Muscle layer of duodenum (tissue), 2 donors: ENCODE results near the gene CCDC32.

ENCODE experiments used
- H3K27ac ChIP-seq: one replicate; pipeline ENCODE4 v1.7.0; 2013; ENCODE audit warnings: mild to moderate bottlenecking, low read length
- H3K27me3 ChIP-seq: one replicate; pipeline ENCODE4 v1.7.0; 2013; ENCODE audit warnings: low read depth, mild to moderate bottlenecking, control low read depth, low read length
- H3K36me3 ChIP-seq, 2 donors: one replicate each; pipeline ENCODE4 v1.7.0; 2013; ENCODE audit warnings: low read length in 2 of 2, control low read depth in 1 of 2, mild to moderate bottlenecking in 1 of 2; ENCODE audit not compliant: insufficient read depth in 2 of 2, control insufficient read depth in 1 of 2
- H3K4me1 ChIP-seq, 2 donors: one replicate each; pipeline ENCODE4 v1.7.0; 2013; ENCODE audit warnings: low read length in 2 of 2, mild to moderate bottlenecking in 2 of 2, control low read depth in 1 of 2, moderate library complexity in 1 of 2; ENCODE audit not compliant: insufficient read depth in 2 of 2, control insufficient read depth in 1 of 2
- H3K4me3 ChIP-seq, 2 donors: one replicate each; pipeline ENCODE4 v1.7.0; 2013; ENCODE audit warnings: low read length in 2 of 2, low read depth in 1 of 2, mild to moderate bottlenecking in 1 of 2
- H3K9me3 ChIP-seq, 2 donors: one replicate each; pipeline ENCODE4 v1.7.0; 2013; ENCODE audit warnings: low read length in 2 of 2, control low read depth in 1 of 2, mild to moderate bottlenecking in 1 of 2; ENCODE audit not compliant: control insufficient read depth in 1 of 2
- donor health status: healthy.

Gene CCDC32

GRCh38 chr15:40543631-40544294 is 21.1 kb downstream of the CCDC32 start:
- Histone ChIP-seq H3K27me3 (no peaks in the 10 kb centered on the region), H3K4me3 (no peak overlapping the region), H3K9me3 (no peaks in the 10 kb centered on the region), H3K4me1 (no peaks in the 10 kb centered on the region), H3K27ac (no peak overlapping the region), H3K36me3 (peaks cover 3 to 16% of the 10 kb centered on the region in 2 donors)

DNA sequence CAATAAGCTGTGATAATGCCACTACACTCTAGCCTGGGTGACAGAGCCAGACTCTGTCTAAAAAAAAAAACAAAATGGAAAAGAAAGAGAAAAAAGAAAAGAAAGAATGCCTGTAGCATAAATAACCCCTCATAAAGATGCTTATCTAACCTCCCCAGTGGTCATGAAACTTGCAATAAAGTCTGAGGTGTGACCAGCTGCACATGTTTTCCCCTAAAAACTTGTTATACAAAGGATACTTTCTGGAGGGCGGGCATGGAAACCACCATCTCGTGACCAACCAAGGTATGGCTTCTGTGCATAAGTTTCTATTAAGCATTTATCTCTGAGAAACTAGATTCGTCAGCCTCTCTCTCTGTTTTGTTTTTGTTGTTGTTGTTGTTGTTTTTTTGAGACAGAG is 21.8 kb downstream of the CCDC32 start:
- Histone ChIP-seq H3K27ac (no peak overlapping the region), H3K27me3 (no peaks in the 10 kb centered on the region), H3K9me3 (no peaks in the 10 kb centered on the region), H3K4me3 (no peak overlapping the region), H3K4me1 (no peaks in the 10 kb centered on the region), H3K36me3 (peaks cover 0 to 16% of the 10 kb centered on the region in 2 donors)

- Histone ChIP-seq H3K9me3 (no peaks in the 10 kb centered on the region), H3K4me3 (no peak overlapping the region), H3K27me3 (no peaks in the 10 kb centered on the region), H3K4me1 (no peaks in the 10 kb centered on the region), H3K36me3 (peaks cover 0 to 9% of the 10 kb centered on the region in 2 donors), H3K27ac (no peak overlapping the region)
Measured at GRCh38 chr15:40538976-40539375, 25.9 kb downstream of the CCDC32 start.

- Histone ChIP-seq H3K4me3 (no peak overlapping the region), H3K4me1 (no peaks in the 10 kb centered on the region), H3K27me3 (no peaks in the 10 kb centered on the region), H3K9me3 (no peaks in the 10 kb centered on the region), H3K27ac (no peak overlapping the region), H3K36me3 (peaks cover 0 to 9% of the 10 kb centered on the region in 2 donors)
Measured at GRCh38 chr15:40536501-40536900, 28.3 kb downstream of the CCDC32 start.

DNA sequence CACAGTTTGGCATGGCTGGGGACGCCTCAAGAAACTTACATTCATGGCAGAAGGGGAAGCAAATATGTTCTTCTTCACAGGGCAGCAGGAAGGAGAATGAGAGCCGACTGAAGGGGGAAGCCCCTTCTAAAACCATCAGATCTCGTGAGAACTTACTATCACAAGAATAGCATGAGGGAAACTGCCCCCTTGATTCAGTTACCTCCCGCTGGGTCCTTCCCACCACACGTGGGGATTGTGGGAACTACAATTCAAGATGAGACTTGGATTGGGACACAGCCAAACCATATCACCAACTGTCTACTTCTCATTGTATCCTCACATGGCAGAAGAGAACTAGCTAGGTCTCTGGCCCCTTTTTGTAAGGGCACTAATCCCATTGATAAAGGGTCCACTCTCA is 30.5 kb downstream of the CCDC32 start:
- H3K27me3 ChIP-seq, result no peaks in the 10 kb centered on the region

DNA sequence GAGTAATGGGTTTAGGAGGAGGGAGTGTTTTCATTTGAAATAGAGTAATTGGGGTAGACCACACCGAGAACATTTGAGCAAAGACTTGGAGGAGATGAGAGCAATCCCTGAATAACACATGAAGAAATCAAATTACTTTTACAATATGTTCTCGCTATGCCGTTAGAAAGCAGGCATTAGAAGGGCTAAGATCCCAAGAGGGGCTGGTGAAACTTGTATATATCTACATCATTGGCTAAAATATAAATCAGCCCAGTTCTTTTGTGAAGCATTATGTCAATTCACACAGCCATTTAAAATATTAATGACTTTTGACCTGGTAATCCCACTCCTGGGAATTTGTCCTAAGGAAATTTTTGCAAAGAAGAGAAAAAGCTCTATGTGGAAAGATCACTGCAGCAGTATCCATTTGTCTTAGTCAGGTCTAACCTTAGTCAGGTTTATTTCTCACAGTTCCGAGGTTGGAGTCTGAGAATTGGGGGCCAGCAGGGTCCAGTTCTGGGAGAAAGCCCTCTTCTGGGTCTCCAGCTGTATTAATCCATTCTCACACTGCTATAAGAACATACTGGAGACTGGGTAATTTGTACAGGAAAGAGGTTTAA is 31.0 kb downstream of the CCDC32 start:
- Histone ChIP-seq H3K27ac (no peak overlapping the region), H3K4me1 (no peaks in the 10 kb centered on the region), H3K27me3 (no peaks in the 10 kb centered on the region), H3K4me3 (no peak overlapping the region), H3K9me3 (no peaks in the 10 kb centered on the region), H3K36me3 (no peaks in the 10 kb centered on the region)

More for the DNA sequence above, 30.5 kb downstream of the CCDC32 start:
- Histone ChIP-seq H3K27ac (no peak overlapping the region), H3K36me3 (peaks cover 0 to 4% of the 10 kb centered on the region in 2 donors), H3K9me3 (no peaks in the 10 kb centered on the region), H3K4me3 (no peak overlapping the region), H3K4me1 (no peaks in the 10 kb centered on the region)

DNA sequence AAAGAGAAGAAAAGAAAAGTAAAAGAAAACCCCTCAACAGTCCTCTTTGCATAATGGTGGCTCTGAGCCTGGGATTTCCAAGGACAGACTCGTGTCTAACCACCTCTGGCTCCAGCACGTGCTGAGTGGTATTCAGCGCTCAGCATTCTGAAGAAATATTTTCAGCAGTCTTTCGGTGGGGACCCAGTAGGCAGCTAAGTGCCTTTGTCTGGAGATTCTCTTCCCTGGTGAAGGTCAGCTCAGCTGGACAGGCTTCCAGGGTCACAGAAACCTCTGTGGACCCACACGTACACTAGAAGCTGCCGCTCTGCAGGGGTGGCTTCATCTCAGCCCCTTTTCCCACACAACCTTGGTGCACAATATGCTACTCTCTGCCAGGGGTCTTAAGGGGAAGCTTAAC is 36.0 kb downstream of the CCDC32 start:
- Histone ChIP-seq H3K36me3 (no peaks in the 10 kb centered on the region), H3K27me3 (no peaks in the 10 kb centered on the region), H3K27ac (no peak overlapping the region), H3K4me1 (no peaks in the 10 kb centered on the region), H3K4me3 (no peak overlapping the region), H3K9me3 (no peaks in the 10 kb centered on the region)

- H3K27me3 ChIP-seq, result no peaks in the 10 kb centered on the region
- no peak overlapping the region for H3K27ac ChIP-seq
Measured at GRCh38 chr15:40525855-40526254, 39.0 kb downstream of the CCDC32 start.

GRCh38 chr15:40523611-40524010 is 41.2 kb downstream of the CCDC32 start:
- Histone ChIP-seq H3K4me1 (no peaks in the 10 kb centered on the region), H3K4me3 (no peak overlapping the region), H3K27ac (no peak overlapping the region), H3K36me3 (no peaks in the 10 kb centered on the region), H3K9me3 (no peaks in the 10 kb centered on the region), H3K27me3 (no peaks in the 10 kb centered on the region)

More at GRCh38 chr15:40525855-40526254, 39.0 kb downstream of the CCDC32 start:
- Histone ChIP-seq H3K9me3 (no peaks in the 10 kb centered on the region), H3K36me3 (no peaks in the 10 kb centered on the region), H3K4me3 (no peak overlapping the region), H3K4me1 (no peaks in the 10 kb centered on the region)

DNA sequence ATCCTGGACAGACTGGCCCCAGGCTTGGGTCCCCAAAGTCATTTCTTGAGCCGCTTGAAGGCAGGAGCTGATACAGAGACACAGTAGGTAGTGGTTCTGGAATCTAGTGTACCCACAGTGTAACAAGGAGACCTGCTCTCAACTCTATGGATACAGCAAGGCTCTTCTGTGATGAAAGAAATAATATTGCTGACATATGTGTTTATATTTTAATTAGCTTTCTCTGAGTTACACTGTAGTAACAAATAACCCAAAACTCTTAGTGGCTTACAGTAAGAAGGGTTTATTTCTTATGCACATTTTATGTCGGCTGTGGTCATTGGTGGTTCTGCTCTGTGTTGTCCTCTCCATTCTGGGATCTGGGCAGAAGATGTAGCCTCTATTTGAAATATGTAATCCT is 48.5 kb downstream of the CCDC32 start:
- no peaks in the 10 kb centered on the region for H3K36me3 ChIP-seq
- H3K9me3 ChIP-seq, result no peaks in the 10 kb centered on the region
- no peaks in the 10 kb centered on the region for H3K4me1 ChIP-seq
- no peak overlapping the region for H3K27ac ChIP-seq
- H3K4me3 ChIP-seq, result no peak overlapping the region
- no peaks in the 10 kb centered on the region for H3K27me3 ChIP-seq

DNA sequence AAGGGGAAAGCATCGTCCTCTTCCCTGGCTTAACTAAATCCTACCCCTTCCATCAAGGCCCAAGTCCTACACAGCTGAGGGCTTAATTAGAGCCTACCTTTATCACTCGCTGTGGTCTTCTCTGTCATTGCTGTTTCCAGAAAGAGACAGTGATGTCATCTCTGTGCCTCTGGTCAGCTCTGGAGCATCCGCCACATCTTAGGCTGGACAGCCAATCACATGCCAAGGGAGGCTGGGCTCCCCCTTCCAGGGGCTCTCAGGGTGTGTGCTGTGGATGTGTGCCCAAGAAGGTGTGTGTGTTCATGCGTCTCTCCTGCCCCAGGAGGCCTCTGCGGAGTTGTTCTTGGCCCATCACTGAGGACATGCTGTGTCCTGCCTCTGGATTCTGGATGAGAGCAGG is 51.2 kb downstream of the CCDC32 start:
- no peak overlapping the region for H3K4me3 ChIP-seq
- no peaks in the 10 kb centered on the region for H3K27me3 ChIP-seq
- no peaks in the 10 kb centered on the region for H3K36me3 ChIP-seq
- no peaks in the 10 kb centered on the region for H3K4me1 ChIP-seq
- no peaks in the 10 kb centered on the region for H3K9me3 ChIP-seq
- H3K27ac ChIP-seq, result no peak overlapping the region

GRCh38 chr15:40512440-40512839 is 52.4 kb downstream of the CCDC32 start:
- H3K27ac ChIP-seq, result no peak overlapping the region
- H3K4me3 ChIP-seq, result no peak overlapping the region

More at GRCh38 chr15:40512440-40512839, 52.4 kb downstream of the CCDC32 start:
- no peaks in the 10 kb centered on the region for H3K27me3 ChIP-seq
- no peaks in the 10 kb centered on the region for H3K9me3 ChIP-seq
- no peaks in the 10 kb centered on the region for H3K36me3 ChIP-seq
- H3K4me1 ChIP-seq, result no peaks in the 10 kb centered on the region
